Spleen (tissue), 11 donors: ENCODE measurements around the gene ANP32B. TPM values are rescaled to one million over a fixed set of nuclear protein-coding genes. Genes with fewer than 3 reads are reported as not detected.

Source experiments
- DNase-seq: peaks from one replicate; pipeline ENCODE4 v3.0.0-alpha.2; 2020
- H3K27ac ChIP-seq, 8 donors: fragments of 200-600 bp; sonication (generic) in 7 of 8; 1 replicate in 4 of 8; 2 replicates in 4 of 8; pipeline versions ENCODE4 v1.5.0 to v1.8.0; 2016 to 2021; ENCODE audit warnings: inconsistent platforms in 4 of 8, mild to moderate bottlenecking in 4 of 8, moderate library complexity in 1 of 8
- H3K27me3 ChIP-seq, 7 donors: fragments of 200-600 bp; sonication (generic) in 6 of 7; replicated peaks in 1 of 7; 1 replicate in 4 of 7; 2 replicates in 3 of 7; pipeline versions ENCODE4 v1.5.0 to v1.8.0; 2016 to 2021; ENCODE audit warnings: inconsistent platforms in 3 of 7, mild to moderate bottlenecking in 1 of 7
- H3K36me3 ChIP-seq, 6 donors: fragments of 200-600 bp; sonication (generic) in 5 of 6; 1 replicate in 4 of 6; 2 replicates in 2 of 6; pipeline versions ENCODE4 v1.5.0 to v1.8.0; 2016 to 2021; ENCODE audit warnings: inconsistent platforms in 2 of 6
- H3K4me1 ChIP-seq, 6 donors: fragments of 200-600 bp; sonication (generic) in 5 of 6; 1 replicate in 3 of 6; 2 replicates in 3 of 6; pipeline versions ENCODE4 v1.5.0 to v1.8.0; 2016 to 2021; ENCODE audit warnings: inconsistent platforms in 3 of 6
- H3K4me3 ChIP-seq, 8 donors: fragments of 200-600 bp; sonication (generic) in 7 of 8; 1 replicate in 4 of 8; 2 replicates in 4 of 8; pipeline versions ENCODE4 v1.5.0 to v1.8.0; 2016 to 2021; ENCODE audit warnings: inconsistent platforms in 4 of 8, mild to moderate bottlenecking in 4 of 8, moderate library complexity in 2 of 8
- H3K9me3 ChIP-seq, 8 donors: fragments of 200-600 bp; sonication (generic) in 7 of 8; 1 replicate in 4 of 8; 2 replicates in 4 of 8; pipeline versions ENCODE4 v1.5.0 to v1.8.0; 2016 to 2021; ENCODE audit warnings: inconsistent platforms in 4 of 8
- POLR2A ChIP-seq, 3 donors: fragments of 450-650 bp; IDR thresholded peaks; one replicate each; pipeline ENCODE4 v1.5.1; 2017; ENCODE audit warnings: antibody characterized with exemption in 3 of 3, mild to moderate bottlenecking in 1 of 3
- POLR2AphosphoS5 ChIP-seq, 3 donors: sonication (generic); formaldehyde crosslinking; IDR thresholded peaks; one replicate each; pipeline ENCODE4 v1.5.1; 2017; ENCODE audit warnings: antibody characterized with exemption in 3 of 3
- WGBS, 5 donors: extraction: QIAGEN DNeasy Blood & Tissue Kit in 3 of 5; methylation state at CpG; one replicate each; pipeline versions ENCODE4 v1.1.5 to v1.1.7; 2013 to 2018; 5-methylcytosine and 5-hydroxymethylcytosine counted together
- intact Hi-C: fragments of 100-400 bp; cut with DNase I; formaldehyde crosslinking; loops from one replicate; pipeline ENCODE4 v1.15.0; 2023; ENCODE audit warnings: low total_unique reads
- polyA plus RNA-seq, 3 donors: library from polyadenylated mRNA; stranded (reverse); fragments of 200-250 nt; gene quantifications; one replicate each; pipeline ENCODE4 v1.2.1, GENCODE V29; 2013
- total RNA-seq, 7 donors: library from RNA; depleted of rRNA in 3 of 7; stranded (reverse); fragments of >200 nt in 3 of 7; fragmentation: NEBNext Ultra II Directional in 4 of 7; extraction: Animal tissue kit (Norgen Biotek cat#: 25700) in 4 of 7; gene quantifications; one replicate each; pipeline versions ENCODE4 v1.1.0 to v1.2.1, GENCODE V29; 2016 to 2021
- TF ChIP-seq, protein P1 (sequence below), 11 experiments: fragments of 200-600 bp in 7 of 11; fragments of 450-650 bp in 4 of 11; sonication (generic) in 4 of 11; IDR thresholded peaks in 8 of 11; conservative IDR thresholded peaks in 3 of 11; 1 replicate in 7 of 11; 2 replicates in 4 of 11; pipeline versions ENCODE4 v1.4.0 to v1.8.0; 2016 to 2021; ENCODE audit warnings: antibody characterized with exemption in 11 of 11, inconsistent platforms in 4 of 11, mild to moderate bottlenecking in 1 of 11
- donor health status: healthy with polysubstance abuse.
- donor health status: DM: no; HTN: no; CAD: no; lungs with moderate emphysema.
- donor health status: DM: no; HTN: no; CAD: no.
- donor health status: Bipolar disorder and iron deficiency.
- donor health status: healthy.
- donor health status: DM: no; HTN: no; CAD: no.
- donor health status: DM: yes; HTN: yes; CAD: no.

Gene ANP32B
- total and polyA plus RNA-seq, 10 donors = 39.1 to 156 (median 113) TPM

DNA sequence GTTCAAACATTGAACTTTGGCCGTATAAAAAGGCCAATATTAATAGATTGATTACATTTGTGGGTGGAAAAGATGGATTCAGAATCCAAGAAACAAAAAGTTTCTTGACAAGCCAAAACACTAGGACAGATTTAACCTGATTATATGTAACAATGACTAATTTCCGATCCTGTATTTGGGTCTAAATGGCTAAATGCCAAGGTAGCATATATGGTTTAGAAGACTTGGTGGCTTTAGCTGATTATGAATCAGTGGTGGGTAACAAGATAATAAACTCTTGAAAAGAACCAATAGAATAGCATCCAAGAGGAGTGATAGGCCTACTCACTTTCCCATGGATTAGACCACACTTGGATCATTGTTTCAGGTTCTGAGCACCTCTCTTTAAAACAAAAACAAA, 21.8 kb upstream of the ANP32B start:
- intact Hi-C loops = no loop called here
- TF ChIP-seq POLR2AphosphoS5 (IDR thresholded peaks at IDR 0.05) (no peak), POLR2A (IDR thresholded peaks at IDR 0.05) (no peak)
- TF ChIP-seq, protein P1, sequence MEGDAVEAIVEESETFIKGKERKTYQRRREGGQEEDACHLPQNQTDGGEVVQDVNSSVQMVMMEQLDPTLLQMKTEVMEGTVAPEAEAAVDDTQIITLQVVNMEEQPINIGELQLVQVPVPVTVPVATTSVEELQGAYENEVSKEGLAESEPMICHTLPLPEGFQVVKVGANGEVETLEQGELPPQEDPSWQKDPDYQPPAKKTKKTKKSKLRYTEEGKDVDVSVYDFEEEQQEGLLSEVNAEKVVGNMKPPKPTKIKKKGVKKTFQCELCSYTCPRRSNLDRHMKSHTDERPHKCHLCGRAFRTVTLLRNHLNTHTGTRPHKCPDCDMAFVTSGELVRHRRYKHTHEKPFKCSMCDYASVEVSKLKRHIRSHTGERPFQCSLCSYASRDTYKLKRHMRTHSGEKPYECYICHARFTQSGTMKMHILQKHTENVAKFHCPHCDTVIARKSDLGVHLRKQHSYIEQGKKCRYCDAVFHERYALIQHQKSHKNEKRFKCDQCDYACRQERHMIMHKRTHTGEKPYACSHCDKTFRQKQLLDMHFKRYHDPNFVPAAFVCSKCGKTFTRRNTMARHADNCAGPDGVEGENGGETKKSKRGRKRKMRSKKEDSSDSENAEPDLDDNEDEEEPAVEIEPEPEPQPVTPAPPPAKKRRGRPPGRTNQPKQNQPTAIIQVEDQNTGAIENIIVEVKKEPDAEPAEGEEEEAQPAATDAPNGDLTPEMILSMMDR (IDR thresholded peaks at IDR 0.05 in 8 of 11, conservative IDR thresholded peaks at IDR 0.05 in 3 of 11) = no peak
- Histone ChIP-seq H3K4me3 (no peak overlapping the region), H3K36me3 (no peaks in the 10 kb centered on the region), H3K9me3 (no peaks in the 10 kb centered on the region), H3K27me3 (no peaks in the 10 kb centered on the region), H3K27ac (no peak overlapping the region), H3K4me1 (no peaks in the 10 kb centered on the region)
- WGBS, 5 donors = 88 to 98% (median 94%) methylated on average over 2 of the region's 2 CpGs
- no peak for DNase-seq

DNA sequence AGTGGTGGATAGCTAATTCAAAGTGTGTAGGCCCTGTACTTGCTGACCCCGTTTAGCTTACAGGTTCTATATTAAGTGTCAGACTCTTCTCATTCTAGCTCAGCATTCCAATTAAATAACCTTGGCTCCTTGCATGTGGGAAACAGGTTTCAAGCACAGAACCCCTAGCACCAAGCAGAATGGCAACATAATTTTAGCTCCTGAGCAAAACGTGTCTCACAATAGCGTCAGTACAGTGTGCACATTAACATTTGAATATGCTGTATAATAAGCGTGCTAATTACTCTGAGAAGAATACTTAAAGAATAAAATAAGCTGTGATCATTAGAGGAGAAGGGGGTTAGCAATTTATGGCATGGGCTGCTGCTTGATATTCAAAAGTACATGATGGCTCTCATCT, 21.0 kb upstream of the ANP32B start:
- no peak for TF ChIP-seq POLR2A (IDR thresholded peaks at IDR 0.05)
- TF ChIP-seq, protein P1 (IDR thresholded peaks at IDR 0.05 in 8 of 11, conservative IDR thresholded peaks at IDR 0.05 in 3 of 11) = no peak
- no peak for TF ChIP-seq POLR2AphosphoS5 (IDR thresholded peaks at IDR 0.05)
- Histone ChIP-seq H3K4me1 (no peaks in the 10 kb centered on the region), H3K4me3 (no peak overlapping the region), H3K9me3 (no peaks in the 10 kb centered on the region), H3K27ac (no peak overlapping the region), H3K27me3 (peaks cover 0 to 4% (median 0%) of the 10 kb centered on the region in 7 donors), H3K36me3 (no peaks in the 10 kb centered on the region)
- DNase-seq = no peak
- intact Hi-C loops = no loop called here
- WGBS, 5 donors = 85 to 91% (median 87%) methylated on average over 4 of the region's 4 CpGs

DNA sequence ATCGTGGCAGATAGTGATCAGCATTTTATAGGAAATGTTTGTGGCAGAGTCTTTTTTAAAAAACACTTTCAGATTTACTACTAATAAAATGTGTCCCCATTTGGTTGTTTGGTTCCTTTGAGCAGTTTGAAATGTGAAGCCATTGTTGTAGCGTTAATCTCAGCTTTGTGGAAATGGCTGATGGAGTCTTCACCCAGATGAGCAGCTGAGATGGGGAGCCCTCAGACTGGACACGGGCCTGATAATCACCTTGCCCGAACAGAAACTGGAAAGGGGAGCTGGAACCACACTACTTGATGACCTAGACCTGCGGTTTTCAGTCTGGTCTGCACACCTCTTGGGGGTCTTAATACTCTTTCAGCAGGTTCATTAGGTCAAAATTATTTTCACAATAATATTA, 20.6 kb upstream of the ANP32B start:
- 83 to 92% (median 84%) methylated on average over 5 of the region's 5 CpGs for WGBS, 5 donors
- TF ChIP-seq POLR2AphosphoS5 (IDR thresholded peaks at IDR 0.05) (no peak), POLR2A (IDR thresholded peaks at IDR 0.05) (no peak)
- TF ChIP-seq, protein P1 (IDR thresholded peaks at IDR 0.05 in 8 of 11, conservative IDR thresholded peaks at IDR 0.05 in 3 of 11) = no peak
- no peaks in the 10 kb centered on the region for H3K36me3 ChIP-seq
- H3K4me1 ChIP-seq = no peaks in the 10 kb centered on the region
- intact Hi-C loops = no loop called here
- DNase-seq = no peak
- no peak overlapping the region for H3K27ac ChIP-seq
- no peaks in the 10 kb centered on the region for H3K9me3 ChIP-seq
- H3K4me3 ChIP-seq = no peak overlapping the region
- peaks cover 0 to 9% (median 0%) of the 10 kb centered on the region in 7 donors for H3K27me3 ChIP-seq

DNA sequence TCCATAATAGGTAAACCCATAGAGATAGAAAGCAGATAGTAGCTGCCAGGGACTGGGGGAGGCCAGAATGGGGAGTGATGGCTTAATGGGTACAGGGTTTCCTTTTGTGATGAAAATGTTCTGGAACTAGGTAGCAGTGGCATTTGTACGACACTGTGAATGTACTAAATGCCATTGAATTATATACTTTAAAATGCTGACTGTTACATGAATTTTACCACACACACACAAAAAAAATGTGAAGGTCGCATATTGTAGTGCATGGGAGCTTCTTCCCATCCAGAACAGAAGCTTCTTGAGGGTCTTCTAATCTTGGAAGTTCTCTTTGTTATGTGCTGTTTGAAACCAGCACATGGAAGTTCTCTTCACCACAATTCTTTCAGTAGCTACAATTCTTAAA, 19.9 kb upstream of the ANP32B start:
- no peaks in the 10 kb centered on the region for H3K9me3 ChIP-seq
- intact Hi-C loops = no loop called here
- WGBS, 5 donors = 75 to 92% (median 81%) methylated on average over 2 of the region's 2 CpGs

More for the DNA sequence above, 19.9 kb upstream of the ANP32B start:
- H3K36me3 ChIP-seq = no peaks in the 10 kb centered on the region
- no peaks in the 10 kb centered on the region for H3K4me1 ChIP-seq
- peaks cover 0 to 9% (median 0%) of the 10 kb centered on the region in 7 donors for H3K27me3 ChIP-seq
- TF ChIP-seq POLR2A (IDR thresholded peaks at IDR 0.05) = no peak
- TF ChIP-seq, protein P1 (IDR thresholded peaks at IDR 0.05 in 8 of 11, conservative IDR thresholded peaks at IDR 0.05 in 3 of 11) = no peak
- no peak for TF ChIP-seq POLR2AphosphoS5 (IDR thresholded peaks at IDR 0.05)
- no peak for DNase-seq
- no peak overlapping the region for H3K4me3 ChIP-seq
- H3K27ac ChIP-seq = no peak overlapping the region
